Neural cell (in vitro differentiated cells): ENCODE data around the gene WFS1. TPM values are rescaled to one million over a fixed set of nuclear protein-coding genes. Genes with fewer than 3 reads are reported as not detected.

Source experiments
- H2AFZ ChIP-seq: fragments of 200-600, 300-800 bp; sonication (generic), shearing (Covaris generic); 2 replicates; pipeline ENCODE4 v1.6.0; 2014; ENCODE audit warnings: low read depth, mild to moderate bottlenecking, antibody characterized with exemption, low read length, moderate library complexity
- H3F3A ChIP-seq: fragments of 200-600 bp; shearing (Covaris generic); 2 replicates; pipeline ENCODE4 v1.6.1; 2016; ENCODE audit warnings: mild to moderate bottlenecking, moderate library complexity, mixed read lengths, antibody characterized with exemption, low read length; ENCODE audit not compliant: insufficient read depth, poor library complexity, severe bottlenecking
- H3K27ac ChIP-seq: fragments of 200-600, 300-800 bp; sonication (generic), shearing (Covaris generic); 2 replicates; pipeline ENCODE4 v1.5.1; 2014; ENCODE audit warnings: mild to moderate bottlenecking, low read length, moderate library complexity
- H3K27me3 ChIP-seq: fragments of 300-800, 200-600 bp; sonication (generic), shearing (Covaris generic); 2 replicates; pipeline ENCODE4 v1.6.0; 2014; ENCODE audit warnings: mild to moderate bottlenecking, low read depth, low read length, moderate library complexity; ENCODE audit not compliant: insufficient read depth
- H3K36me3 ChIP-seq: fragments of 300-800, 200-600 bp; sonication (generic), shearing (Covaris generic); 2 replicates; pipeline ENCODE4 v1.5.1; 2014; ENCODE audit warnings: mild to moderate bottlenecking, antibody characterized with exemption, low read length, moderate library complexity; ENCODE audit not compliant: insufficient read depth
- H3K4me2 ChIP-seq: fragments of 300-800, 200-600 bp; sonication (generic), shearing (Covaris generic); 2 replicates; pipeline ENCODE4 v1.6.0; 2014; ENCODE audit warnings: mild to moderate bottlenecking, low read length
- H3K4me3 ChIP-seq: fragments of 300-800, 200-600 bp; sonication (generic), shearing (Covaris generic); 2 replicates; pipeline ENCODE4 v1.5.1; 2014; ENCODE audit warnings: mild to moderate bottlenecking, low read length, moderate library complexity
- H3K79me2 ChIP-seq: fragments of 200-600 bp; shearing (Covaris generic); replicated peaks from 2 replicates; pipeline ENCODE4 v1.6.0; 2014; ENCODE audit warnings: mild to moderate bottlenecking, low read length, moderate library complexity; ENCODE audit not compliant: insufficient read depth
- H3K9ac ChIP-seq: fragments of 300-800, 200-600 bp; sonication (generic), shearing (Covaris generic); 2 replicates; pipeline ENCODE4 v1.6.1; 2016; ENCODE audit warnings: mild to moderate bottlenecking, low read length, mixed read lengths
- H3K9me2 ChIP-seq: fragments of 200-600 bp; shearing (Covaris generic); 2 replicates; pipeline ENCODE4 v1.6.1; 2016; ENCODE audit warnings: mild to moderate bottlenecking, low read length, mixed read lengths; ENCODE audit not compliant: insufficient read depth
- H3K9me3 ChIP-seq: fragments of 200-600, 300-800 bp; sonication (generic), shearing (Covaris generic); 2 replicates; pipeline ENCODE4 v1.6.1; 2016; ENCODE audit warnings: mild to moderate bottlenecking, mixed run types, low read length, moderate library complexity, mixed read lengths
- H4K20me1 ChIP-seq: fragments of 200-600 bp; shearing (Covaris generic); 2 replicates; pipeline ENCODE4 v1.6.1; 2016; ENCODE audit warnings: mild to moderate bottlenecking, mixed run types; ENCODE audit not compliant: insufficient read depth
- EP300 ChIP-seq: fragments of 450-650 bp; conservative IDR thresholded peaks from 2 replicates; pipeline ENCODE4 v1.6.1; 2014; ENCODE audit warnings: antibody characterized with exemption, mild to moderate bottlenecking, moderate library complexity; ENCODE audit not compliant: poor library complexity, severe bottlenecking
- EZH2 ChIP-seq: fragments of 200-600, 300-800 bp; shearing (Covaris generic), sonication (generic); IDR thresholded peaks from 2 replicates; pipeline ENCODE4 v1.6.1; 2014; ENCODE audit warnings: antibody characterized with exemption, low read length, borderline replicate concordance, mild to moderate bottlenecking; ENCODE audit not compliant: insufficient read depth, poor library complexity, severe bottlenecking
- MXI1 ChIP-seq: fragments of 450-650 bp; conservative IDR thresholded peaks from 2 replicates; pipeline ENCODE4 v1.6.1; 2014; ENCODE audit warnings: antibody characterized with exemption, mild to moderate bottlenecking; ENCODE audit not compliant: poor library complexity, severe bottlenecking
- POLR2AphosphoS5 ChIP-seq: IDR thresholded peaks from 2 replicates; pipeline ENCODE4 v1.6.1; 2012
- RAD21 ChIP-seq: fragments of 450-650 bp; conservative IDR thresholded peaks from 2 replicates; pipeline ENCODE4 v1.6.1; 2014; ENCODE audit warnings: antibody characterized with exemption, mild to moderate bottlenecking, moderate library complexity
- SMC3 ChIP-seq: fragments of 450-650 bp; conservative IDR thresholded peaks from 2 replicates; pipeline ENCODE4 v1.6.1; 2014; ENCODE audit warnings: antibody characterized with exemption, mild to moderate bottlenecking, moderate library complexity; ENCODE audit not compliant: poor library complexity
- TAF1 ChIP-seq: IDR thresholded peaks from 2 replicates; pipeline ENCODE4 v1.6.1; 2012; ENCODE audit warnings: low read depth
- polyA plus RNA-seq: library from polyadenylated mRNA; depleted of rRNA; stranded (reverse); fragments of >200 nt; gene quantifications from 2 replicates; pipeline ENCODE4 v1.2.3, GENCODE V29; 2014
- TF ChIP-seq, protein P1 (sequence below): fragments of 450-650 bp; IDR thresholded peaks from 2 replicates; pipeline ENCODE4 v1.5.1; 2014; ENCODE audit warnings: antibody characterized with exemption, mild to moderate bottlenecking, moderate library complexity; ENCODE audit not compliant: poor library complexity, severe bottlenecking
- TF ChIP-seq, protein P2 (sequence below): IDR thresholded peaks from 2 replicates; pipeline ENCODE4 v1.6.1; 2012; ENCODE audit warnings: borderline replicate concordance

Gene WFS1
- polyA plus RNA-seq, 1 donor from 2014 or later, result 4.5 TPM

DNA sequence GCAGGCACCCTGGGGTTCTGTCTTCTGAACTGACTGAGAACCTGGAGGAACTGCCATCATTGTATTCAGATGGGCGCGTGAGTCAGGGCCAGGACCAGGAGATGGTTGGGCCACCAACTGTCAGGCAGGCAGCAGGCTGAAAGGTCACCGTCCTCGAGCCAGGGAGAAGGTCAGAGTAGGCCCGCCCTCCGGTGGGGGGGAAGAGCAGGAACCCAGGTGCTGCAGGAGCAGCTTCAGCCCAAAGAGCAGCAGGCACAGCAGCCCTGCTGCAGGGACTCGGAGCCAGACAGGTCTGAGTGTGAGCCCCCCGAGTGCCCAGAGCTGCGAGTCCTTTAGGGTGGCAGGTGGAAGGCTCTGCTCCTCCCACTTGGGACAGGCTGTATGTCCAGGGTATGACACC is 26.4 kb downstream of the WFS1 start:
- Histone ChIP-seq H4K20me1 (no peaks in the 10 kb centered on the region), H2AFZ (no peak overlapping the region), H3K9me2 (no peaks in the 10 kb centered on the region), H3K79me2 (no peaks in the 10 kb centered on the region), H3K36me3 (no peaks in the 10 kb centered on the region), H3K27me3 (no peaks in the 10 kb centered on the region), H3K9me3 (no peaks in the 10 kb centered on the region), H3F3A (no peaks in the 10 kb centered on the region), H3K9ac (no peak overlapping the region), H3K27ac (no peak overlapping the region), H3K4me2 (no peak overlapping the region), H3K4me3 (no peak overlapping the region)
- no peak for TF ChIP-seq TAF1
- TF ChIP-seq, protein P1, sequence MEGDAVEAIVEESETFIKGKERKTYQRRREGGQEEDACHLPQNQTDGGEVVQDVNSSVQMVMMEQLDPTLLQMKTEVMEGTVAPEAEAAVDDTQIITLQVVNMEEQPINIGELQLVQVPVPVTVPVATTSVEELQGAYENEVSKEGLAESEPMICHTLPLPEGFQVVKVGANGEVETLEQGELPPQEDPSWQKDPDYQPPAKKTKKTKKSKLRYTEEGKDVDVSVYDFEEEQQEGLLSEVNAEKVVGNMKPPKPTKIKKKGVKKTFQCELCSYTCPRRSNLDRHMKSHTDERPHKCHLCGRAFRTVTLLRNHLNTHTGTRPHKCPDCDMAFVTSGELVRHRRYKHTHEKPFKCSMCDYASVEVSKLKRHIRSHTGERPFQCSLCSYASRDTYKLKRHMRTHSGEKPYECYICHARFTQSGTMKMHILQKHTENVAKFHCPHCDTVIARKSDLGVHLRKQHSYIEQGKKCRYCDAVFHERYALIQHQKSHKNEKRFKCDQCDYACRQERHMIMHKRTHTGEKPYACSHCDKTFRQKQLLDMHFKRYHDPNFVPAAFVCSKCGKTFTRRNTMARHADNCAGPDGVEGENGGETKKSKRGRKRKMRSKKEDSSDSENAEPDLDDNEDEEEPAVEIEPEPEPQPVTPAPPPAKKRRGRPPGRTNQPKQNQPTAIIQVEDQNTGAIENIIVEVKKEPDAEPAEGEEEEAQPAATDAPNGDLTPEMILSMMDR, result no peak
- no peak for TF ChIP-seq RAD21
- TF ChIP-seq EZH2, result no peak
- TF ChIP-seq POLR2AphosphoS5, result no peak
- no peak for TF ChIP-seq MXI1
- TF ChIP-seq, protein P2, sequence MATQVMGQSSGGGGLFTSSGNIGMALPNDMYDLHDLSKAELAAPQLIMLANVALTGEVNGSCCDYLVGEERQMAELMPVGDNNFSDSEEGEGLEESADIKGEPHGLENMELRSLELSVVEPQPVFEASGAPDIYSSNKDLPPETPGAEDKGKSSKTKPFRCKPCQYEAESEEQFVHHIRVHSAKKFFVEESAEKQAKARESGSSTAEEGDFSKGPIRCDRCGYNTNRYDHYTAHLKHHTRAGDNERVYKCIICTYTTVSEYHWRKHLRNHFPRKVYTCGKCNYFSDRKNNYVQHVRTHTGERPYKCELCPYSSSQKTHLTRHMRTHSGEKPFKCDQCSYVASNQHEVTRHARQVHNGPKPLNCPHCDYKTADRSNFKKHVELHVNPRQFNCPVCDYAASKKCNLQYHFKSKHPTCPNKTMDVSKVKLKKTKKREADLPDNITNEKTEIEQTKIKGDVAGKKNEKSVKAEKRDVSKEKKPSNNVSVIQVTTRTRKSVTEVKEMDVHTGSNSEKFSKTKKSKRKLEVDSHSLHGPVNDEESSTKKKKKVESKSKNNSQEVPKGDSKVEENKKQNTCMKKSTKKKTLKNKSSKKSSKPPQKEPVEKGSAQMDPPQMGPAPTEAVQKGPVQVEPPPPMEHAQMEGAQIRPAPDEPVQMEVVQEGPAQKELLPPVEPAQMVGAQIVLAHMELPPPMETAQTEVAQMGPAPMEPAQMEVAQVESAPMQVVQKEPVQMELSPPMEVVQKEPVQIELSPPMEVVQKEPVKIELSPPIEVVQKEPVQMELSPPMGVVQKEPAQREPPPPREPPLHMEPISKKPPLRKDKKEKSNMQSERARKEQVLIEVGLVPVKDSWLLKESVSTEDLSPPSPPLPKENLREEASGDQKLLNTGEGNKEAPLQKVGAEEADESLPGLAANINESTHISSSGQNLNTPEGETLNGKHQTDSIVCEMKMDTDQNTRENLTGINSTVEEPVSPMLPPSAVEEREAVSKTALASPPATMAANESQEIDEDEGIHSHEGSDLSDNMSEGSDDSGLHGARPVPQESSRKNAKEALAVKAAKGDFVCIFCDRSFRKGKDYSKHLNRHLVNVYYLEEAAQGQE, result no peak
- TF ChIP-seq EP300, result no peak
- TF ChIP-seq SMC3, result no peak

GRCh38 chr4:6297266-6297815 is 27.7 kb downstream of the WFS1 start:
- Histone ChIP-seq H4K20me1 (no peaks in the 10 kb centered on the region), H3K36me3 (no peaks in the 10 kb centered on the region)
- TF ChIP-seq SMC3 (no peak), TAF1 (no peak), POLR2AphosphoS5 (no peak), EP300 (no peak), RAD21 (no peak), EZH2 (no peak), MXI1 (no peak)
- TF ChIP-seq, protein P2, result no peak
- TF ChIP-seq, protein P1, result no peak

More at GRCh38 chr4:6297266-6297815, 27.7 kb downstream of the WFS1 start:
- Histone ChIP-seq H3K9me2 (no peaks in the 10 kb centered on the region), H3K27ac (no peak overlapping the region), H3K4me2 (no peak overlapping the region), H2AFZ (no peak overlapping the region), H3F3A (no peaks in the 10 kb centered on the region), H3K9me3 (no peaks in the 10 kb centered on the region), H3K4me3 (no peak overlapping the region), H3K79me2 (no peaks in the 10 kb centered on the region), H3K27me3 (no peaks in the 10 kb centered on the region), H3K9ac (no peak overlapping the region)
